Neural crest cell (in vitro differentiated cells): ENCODE measurements around the gene KCNMB2. TPM values are rescaled to one million over a fixed set of nuclear protein-coding genes. Genes with fewer than 3 reads are reported as not detected.

Experiments used
- DNase-seq: peaks from one replicate; pipeline ENCODE4 v3.0.0; 2021; ENCODE audit warnings: low read depth, mixed read lengths, low spot score
- H3K27ac Mint-ChIP-seq: one replicate; pipeline ENCODE4 v1.8.0; 2021; ENCODE audit warnings: mild to moderate bottlenecking, mixed read lengths; ENCODE audit not compliant: unreplicated experiment
- H3K27me3 Mint-ChIP-seq: 2 replicates; pipeline ENCODE4 v1.8.0; 2021; ENCODE audit warnings: low read depth, mild to moderate bottlenecking, mixed read lengths
- H3K36me3 Mint-ChIP-seq: 2 replicates; pipeline ENCODE4 v1.8.0; 2021; ENCODE audit warnings: low read depth, mild to moderate bottlenecking, mixed read lengths
- H3K4me1 Mint-ChIP-seq: 2 replicates; pipeline ENCODE4 v1.8.0; 2021; ENCODE audit warnings: mixed read lengths
- H3K4me3 Mint-ChIP-seq: one replicate; pipeline ENCODE4 v1.8.0; 2021; ENCODE audit warnings: mild to moderate bottlenecking, mixed read lengths
- H3K9me3 Mint-ChIP-seq: 2 replicates; pipeline ENCODE4 v1.8.0; 2021; ENCODE audit warnings: mixed read lengths
- total RNA-seq: library from RNA; stranded (reverse); gene quantifications from 2 replicates; pipeline ENCODE4 v1.2.1, GENCODE V29; 2021
- TF ChIP-seq, protein P1 (sequence below): fragments of 200-600 bp; sonication (generic); conservative IDR thresholded peaks from 2 replicates; pipeline ENCODE4 v1.5.0; 2021; ENCODE audit warnings: antibody characterized with exemption, mild to moderate bottlenecking

KCNMB2 gene
- total RNA-seq, 1 donor from 2014 or later, result 0.84 TPM

DNA sequence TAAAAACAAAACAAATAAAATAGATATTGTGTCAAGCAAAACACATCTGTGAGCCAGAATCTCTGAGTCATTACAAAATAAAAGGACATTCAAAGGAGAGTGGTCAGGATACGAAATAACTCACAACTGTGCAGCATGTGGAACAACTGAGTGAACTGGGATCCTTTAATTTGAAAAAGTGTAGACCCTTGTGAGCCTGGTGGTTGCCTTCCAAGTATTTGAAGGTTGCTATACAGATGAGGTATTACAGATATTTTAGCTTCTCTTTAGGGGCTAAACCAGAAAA is 26.7 kb downstream of the KCNMB2 start:
- H3K36me3 Mint-ChIP-seq, result no peaks in the 10 kb centered on the region
- no peak for DNase-seq
- no peaks in the 10 kb centered on the region for H3K27me3 Mint-ChIP-seq
- no peak overlapping the region for H3K4me3 Mint-ChIP-seq
- H3K9me3 Mint-ChIP-seq, result no peaks in the 10 kb centered on the region
- H3K27ac Mint-ChIP-seq, result no peak overlapping the region
- H3K4me1 Mint-ChIP-seq, result no peaks in the 10 kb centered on the region
- TF ChIP-seq, protein P1, sequence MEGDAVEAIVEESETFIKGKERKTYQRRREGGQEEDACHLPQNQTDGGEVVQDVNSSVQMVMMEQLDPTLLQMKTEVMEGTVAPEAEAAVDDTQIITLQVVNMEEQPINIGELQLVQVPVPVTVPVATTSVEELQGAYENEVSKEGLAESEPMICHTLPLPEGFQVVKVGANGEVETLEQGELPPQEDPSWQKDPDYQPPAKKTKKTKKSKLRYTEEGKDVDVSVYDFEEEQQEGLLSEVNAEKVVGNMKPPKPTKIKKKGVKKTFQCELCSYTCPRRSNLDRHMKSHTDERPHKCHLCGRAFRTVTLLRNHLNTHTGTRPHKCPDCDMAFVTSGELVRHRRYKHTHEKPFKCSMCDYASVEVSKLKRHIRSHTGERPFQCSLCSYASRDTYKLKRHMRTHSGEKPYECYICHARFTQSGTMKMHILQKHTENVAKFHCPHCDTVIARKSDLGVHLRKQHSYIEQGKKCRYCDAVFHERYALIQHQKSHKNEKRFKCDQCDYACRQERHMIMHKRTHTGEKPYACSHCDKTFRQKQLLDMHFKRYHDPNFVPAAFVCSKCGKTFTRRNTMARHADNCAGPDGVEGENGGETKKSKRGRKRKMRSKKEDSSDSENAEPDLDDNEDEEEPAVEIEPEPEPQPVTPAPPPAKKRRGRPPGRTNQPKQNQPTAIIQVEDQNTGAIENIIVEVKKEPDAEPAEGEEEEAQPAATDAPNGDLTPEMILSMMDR, result no peak

DNA sequence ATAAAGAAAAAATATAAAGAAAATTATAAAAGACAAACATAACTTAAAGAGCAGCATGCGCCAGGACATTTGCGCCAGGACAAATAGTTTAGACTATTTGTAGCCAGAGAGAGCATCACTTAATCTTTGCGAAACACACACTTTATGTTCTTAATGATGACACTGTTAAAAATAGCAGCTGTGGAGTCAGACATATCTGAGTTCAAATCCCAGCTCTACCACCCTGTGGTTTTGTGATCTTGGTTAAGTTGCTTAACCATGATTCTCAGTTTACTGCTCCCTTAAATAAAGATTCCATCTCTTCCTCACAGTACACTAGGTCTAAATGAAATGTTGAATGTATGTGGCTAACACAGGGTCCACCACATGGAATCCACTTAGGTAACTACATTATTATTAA is 31.4 kb downstream of the KCNMB2 start:
- DNase-seq, result no peak
- Mint-ChIP-seq H3K4me3 (no peak overlapping the region), H3K27ac (no peak overlapping the region), H3K4me1 (no peaks in the 10 kb centered on the region), H3K9me3 (no peaks in the 10 kb centered on the region), H3K36me3 (no peaks in the 10 kb centered on the region), H3K27me3 (no peaks in the 10 kb centered on the region)
- TF ChIP-seq, protein P1, result no peak

DNA sequence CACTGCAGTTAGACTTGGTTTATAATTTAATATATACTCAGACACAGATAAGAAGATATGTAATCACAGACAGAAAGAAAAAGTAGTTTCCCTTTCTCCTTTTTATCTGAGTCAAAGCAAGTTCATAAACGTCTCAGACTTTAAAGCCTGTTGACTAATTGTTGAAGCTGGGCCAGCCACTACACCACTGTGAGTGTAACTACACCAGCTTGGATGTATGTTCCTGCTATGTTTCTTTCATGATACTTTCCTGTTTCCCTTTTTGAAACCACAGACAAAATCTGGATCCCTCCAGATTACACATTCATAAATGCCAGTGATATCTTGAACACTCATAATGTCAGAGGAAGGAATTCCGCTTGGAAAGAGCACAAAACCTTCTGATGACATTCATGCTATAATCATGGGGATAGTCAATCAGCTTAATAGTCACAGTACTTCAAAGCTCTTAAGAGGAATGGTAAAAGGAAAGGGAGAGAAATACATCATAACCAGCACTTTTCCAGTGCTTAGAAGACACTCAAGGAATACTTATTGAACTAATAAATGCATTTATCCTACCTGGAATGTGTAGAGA is 32.0 kb downstream of the KCNMB2 start:
- Mint-ChIP-seq H3K4me3 (no peak overlapping the region), H3K27ac (no peak overlapping the region), H3K36me3 (no peaks in the 10 kb centered on the region), H3K9me3 (no peaks in the 10 kb centered on the region), H3K27me3 (no peaks in the 10 kb centered on the region), H3K4me1 (no peaks in the 10 kb centered on the region)
- no peak for DNase-seq
- TF ChIP-seq, protein P1, result no peak

DNA sequence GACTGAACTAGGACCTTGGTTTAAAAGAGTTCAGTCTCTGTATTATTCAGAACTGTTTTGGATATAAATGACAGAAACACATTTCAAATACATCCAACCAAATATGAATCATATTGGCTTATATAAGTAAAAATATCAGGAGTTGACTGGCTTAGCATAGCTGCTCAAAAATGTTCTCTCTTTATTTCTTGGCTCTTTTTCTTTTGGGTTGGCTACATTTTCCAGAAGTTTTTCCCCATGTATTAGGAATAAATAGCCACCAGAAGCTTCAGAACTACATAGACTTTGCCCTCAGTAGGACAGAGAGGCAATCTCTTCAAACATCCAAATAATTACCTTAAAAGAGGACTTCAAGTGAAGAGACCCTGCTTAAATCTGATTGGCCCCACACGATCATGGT is 32.7 kb downstream of the KCNMB2 start:
- H3K9me3 Mint-ChIP-seq, result no peaks in the 10 kb centered on the region

DNA sequence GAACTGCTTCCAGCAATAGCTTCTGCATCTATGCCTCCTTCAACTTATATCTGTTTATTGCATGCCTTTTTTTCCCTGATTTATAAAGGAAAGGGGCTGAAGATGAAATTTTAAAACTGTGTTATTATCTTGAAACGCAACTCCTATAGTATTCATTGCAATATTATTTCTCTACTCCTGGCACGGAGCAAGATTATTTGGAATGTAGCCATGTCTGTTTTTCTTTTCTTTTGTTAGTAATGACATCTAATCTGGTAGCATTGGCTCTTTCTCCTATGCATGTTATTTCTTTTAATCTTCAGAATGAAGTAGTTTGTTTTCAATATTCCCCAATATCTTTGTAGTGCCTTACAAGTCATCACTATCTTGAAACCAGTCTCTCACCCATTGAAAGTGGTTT is 33.6 kb downstream of the KCNMB2 start:
- Mint-ChIP-seq H3K27me3 (no peaks in the 10 kb centered on the region), H3K27ac (no peak overlapping the region)

More for the DNA sequence above, 32.7 kb downstream of the KCNMB2 start:
- H3K27ac Mint-ChIP-seq, result no peak overlapping the region
- TF ChIP-seq, protein P1, result no peak
- no peaks in the 10 kb centered on the region for H3K36me3 Mint-ChIP-seq
- no peaks in the 10 kb centered on the region for H3K4me1 Mint-ChIP-seq
- no peaks in the 10 kb centered on the region for H3K27me3 Mint-ChIP-seq
- no peak for DNase-seq
- no peak overlapping the region for H3K4me3 Mint-ChIP-seq

More for the DNA sequence above, 33.6 kb downstream of the KCNMB2 start:
- Mint-ChIP-seq H3K4me3 (no peak overlapping the region), H3K9me3 (no peaks in the 10 kb centered on the region), H3K36me3 (no peaks in the 10 kb centered on the region), H3K4me1 (no peaks in the 10 kb centered on the region)
- TF ChIP-seq, protein P1, result no peak
- no peak for DNase-seq
